Stimulated activated naive CD8-positive, alpha-beta T cell treated with anti-CD3 and anti-CD28 coated beads, Interleukin-15, Interleukin-2, amounts not matched to agents 100 U/mL and 50 U/mL, for 24 hours (primary cell): ENCODE measurements around the gene SLC1A5.
"Not testable (repeated sequence)": the region's sequence is repeated elsewhere in the genome, so short reads cannot be mapped to it uniquely, and the experiment has no call there.

Experiments used
- ATAC-seq: fragments of 150-1000 bp; cut with Tn5 transposase; one replicate; pipeline ENCODE4 v1.10.0; 2021
- DNase-seq: peaks from one replicate; pipeline ENCODE4 v3.0.0; 2021

SLC1A5 gene

GRCh38 chr19:46788262-46788967, at the start of gene SLC1A5:
SLC1A5 (minus strand) TSS chr19:46788594; CDS start chr19:46787965, 629 bp downstream.
- peak; percentile 99 for DNase-seq
- peak; percentile 79 for ATAC-seq

GRCh38 chr19:46838160-46838559, 49.8 kb upstream of the SLC1A5 start:
- ATAC-seq (no peak), DNase-seq (no peak)

- DNase-seq = no peak
- no peak for ATAC-seq
Measured at GRCh38 chr19:46834984-46835383, 46.6 kb upstream of the SLC1A5 start.

- ATAC-seq (no peak), DNase-seq (no peak)
Measured at GRCh38 chr19:46834121-46834520, 45.7 kb upstream of the SLC1A5 start.

GRCh38 chr19:46830864-46831263, 42.5 kb upstream of the SLC1A5 start:
- DNase-seq (no peak), ATAC-seq (no peak)

GRCh38 chr19:46828484-46828883, 40.1 kb upstream of the SLC1A5 start:
- DNase-seq (peak; percentile 68), ATAC-seq (peak; percentile 81)

GRCh38 chr19:46825731-46826055, 37.3 kb upstream of the SLC1A5 start:
- ATAC-seq (no peak), DNase-seq (no peak)

- ATAC-seq = no peak
Measured at GRCh38 chr19:46824890-46825730, 36.7 kb upstream of the SLC1A5 start.

GRCh38 chr19:46823049-46823448, 34.7 kb upstream of the SLC1A5 start:
- DNase-seq = no peak

More at GRCh38 chr19:46824890-46825730, 36.7 kb upstream of the SLC1A5 start:
- DNase-seq = no peak

GRCh38 chr19:46822410-46822787, 34.0 kb upstream of the SLC1A5 start:
- ATAC-seq = not testable (repeated sequence)

More at GRCh38 chr19:46823049-46823448, 34.7 kb upstream of the SLC1A5 start:
- ATAC-seq = no peak

GRCh38 chr19:46821512-46822409, 33.4 kb upstream of the SLC1A5 start:
- peak; percentile 71 for DNase-seq
- ATAC-seq = peak; percentile 85

More at GRCh38 chr19:46822410-46822787, 34.0 kb upstream of the SLC1A5 start:
- not testable (repeated sequence) for DNase-seq

- peak; percentile 21 for DNase-seq
- ATAC-seq = no peak
Measured at GRCh38 chr19:46818812-46819211, 30.4 kb upstream of the SLC1A5 start.

GRCh38 chr19:46815833-46816627, 27.6 kb upstream of the SLC1A5 start:
- ATAC-seq (no peak), DNase-seq (no peak)

- ATAC-seq (no peak), DNase-seq (no peak)
Measured at GRCh38 chr19:46813839-46814358, 25.5 kb upstream of the SLC1A5 start.

- no peak for ATAC-seq
Measured at GRCh38 chr19:46812977-46813838, 24.8 kb upstream of the SLC1A5 start.

GRCh38 chr19:46809534-46810272, 21.3 kb upstream of the SLC1A5 start:
- DNase-seq (no peak), ATAC-seq (no peak)

More at GRCh38 chr19:46812977-46813838, 24.8 kb upstream of the SLC1A5 start:
- no peak for DNase-seq

- no peak for ATAC-seq
- no peak for DNase-seq
Measured at GRCh38 chr19:46806656-46807055, 18.3 kb upstream of the SLC1A5 start.

GRCh38 chr19:46804432-46804831, 16.0 kb upstream of the SLC1A5 start:
- not testable (repeated sequence) for ATAC-seq, DNase-seq

GRCh38 chr19:46803555-46803954, 15.2 kb upstream of the SLC1A5 start:
- DNase-seq = no peak
- ATAC-seq = no peak
